SK-N-SH (cell line): ENCODE data around the gene KY.

Experiments used
- CHD2 ChIP-seq: fragments of 150-350 bp; IDR thresholded peaks from 2 replicates; pipeline ENCODE4 v1.6.1; 2018; ENCODE audit warnings: low read length; ENCODE audit not compliant: partially characterized antibody
- CTCF ChIP-seq: fragments of 200-600 bp; sonication (generic); IDR thresholded peaks from 2 replicates; pipeline ENCODE4 v1.6.1; 2017; ENCODE audit warnings: antibody characterized with exemption, mild to moderate bottlenecking, moderate library complexity
- ELF1 ChIP-seq: IDR thresholded peaks from 2 replicates; pipeline ENCODE4 v1.4.0; 2012
- FOXJ3 ChIP-seq: sonication (generic); formaldehyde crosslinking; IDR thresholded peaks from 2 replicates; pipeline ENCODE4 v1.5.1; 2020; ENCODE audit warnings: mild to moderate bottlenecking, missing genetic modification reagents
- FOXM1 ChIP-seq: IDR thresholded peaks from 2 replicates; pipeline ENCODE4 v1.4.0; 2012; ENCODE audit warnings: low read depth, mild to moderate bottlenecking
- NRF1 ChIP-seq: IDR thresholded peaks from 2 replicates; pipeline ENCODE4 v1.6.1; 2012; ENCODE audit warnings: low read depth, mild to moderate bottlenecking, low read length
- POLR2AphosphoS5 ChIP-seq: IDR thresholded peaks from 2 replicates; pipeline ENCODE4 v1.6.1; 2012; ENCODE audit warnings: low read depth, low read length
- RAD21 ChIP-seq: IDR thresholded peaks from 2 replicates; pipeline ENCODE4 v1.6.1; 2012; ENCODE audit warnings: mild to moderate bottlenecking, low read length
- SIN3A ChIP-seq: IDR thresholded peaks from 2 replicates; pipeline ENCODE4 v1.6.1; 2012; ENCODE audit warnings: low read depth, mild to moderate bottlenecking, low read length, moderate library complexity, borderline replicate concordance
- TAF1 ChIP-seq: IDR thresholded peaks from 2 replicates; pipeline ENCODE4 v1.6.1; 2012; ENCODE audit warnings: low read depth, mild to moderate bottlenecking, low read length, moderate library complexity, borderline replicate concordance
- YY1 ChIP-seq: IDR thresholded peaks from 2 replicates; pipeline ENCODE4 v1.4.0; 2012; ENCODE audit warnings: low read depth, mild to moderate bottlenecking
- TF ChIP-seq, protein P1 (sequence below): IDR thresholded peaks from 2 replicates; pipeline ENCODE4 v1.6.1; 2012; ENCODE audit warnings: mild to moderate bottlenecking, low read depth, low read length, moderate library complexity

DNA sequence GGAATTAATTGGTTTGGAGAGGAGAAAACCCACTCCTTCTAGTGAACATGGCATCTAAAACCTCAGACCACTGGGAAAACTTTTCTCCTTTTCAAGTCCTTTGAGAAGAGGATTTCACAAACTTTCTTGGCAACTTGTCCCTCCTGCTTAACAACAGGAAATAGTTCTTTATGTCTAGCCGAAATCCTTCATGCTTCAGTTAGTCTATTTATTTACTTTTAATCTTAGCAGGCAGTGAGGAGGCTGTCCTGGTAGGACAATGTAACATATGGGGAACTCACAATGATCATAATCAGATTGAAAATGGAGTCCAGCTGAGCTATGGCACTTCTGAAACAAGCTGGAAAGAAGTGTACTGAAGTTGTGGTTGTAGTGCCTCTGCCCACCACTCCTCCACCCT lies 50.6 kb downstream of the KY start:
- TF ChIP-seq, protein P1, sequence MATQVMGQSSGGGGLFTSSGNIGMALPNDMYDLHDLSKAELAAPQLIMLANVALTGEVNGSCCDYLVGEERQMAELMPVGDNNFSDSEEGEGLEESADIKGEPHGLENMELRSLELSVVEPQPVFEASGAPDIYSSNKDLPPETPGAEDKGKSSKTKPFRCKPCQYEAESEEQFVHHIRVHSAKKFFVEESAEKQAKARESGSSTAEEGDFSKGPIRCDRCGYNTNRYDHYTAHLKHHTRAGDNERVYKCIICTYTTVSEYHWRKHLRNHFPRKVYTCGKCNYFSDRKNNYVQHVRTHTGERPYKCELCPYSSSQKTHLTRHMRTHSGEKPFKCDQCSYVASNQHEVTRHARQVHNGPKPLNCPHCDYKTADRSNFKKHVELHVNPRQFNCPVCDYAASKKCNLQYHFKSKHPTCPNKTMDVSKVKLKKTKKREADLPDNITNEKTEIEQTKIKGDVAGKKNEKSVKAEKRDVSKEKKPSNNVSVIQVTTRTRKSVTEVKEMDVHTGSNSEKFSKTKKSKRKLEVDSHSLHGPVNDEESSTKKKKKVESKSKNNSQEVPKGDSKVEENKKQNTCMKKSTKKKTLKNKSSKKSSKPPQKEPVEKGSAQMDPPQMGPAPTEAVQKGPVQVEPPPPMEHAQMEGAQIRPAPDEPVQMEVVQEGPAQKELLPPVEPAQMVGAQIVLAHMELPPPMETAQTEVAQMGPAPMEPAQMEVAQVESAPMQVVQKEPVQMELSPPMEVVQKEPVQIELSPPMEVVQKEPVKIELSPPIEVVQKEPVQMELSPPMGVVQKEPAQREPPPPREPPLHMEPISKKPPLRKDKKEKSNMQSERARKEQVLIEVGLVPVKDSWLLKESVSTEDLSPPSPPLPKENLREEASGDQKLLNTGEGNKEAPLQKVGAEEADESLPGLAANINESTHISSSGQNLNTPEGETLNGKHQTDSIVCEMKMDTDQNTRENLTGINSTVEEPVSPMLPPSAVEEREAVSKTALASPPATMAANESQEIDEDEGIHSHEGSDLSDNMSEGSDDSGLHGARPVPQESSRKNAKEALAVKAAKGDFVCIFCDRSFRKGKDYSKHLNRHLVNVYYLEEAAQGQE, result no peak
- TF ChIP-seq CTCF (no peak), TAF1 (no peak), POLR2AphosphoS5 (no peak), CHD2 (no peak), FOXJ3 (CRISPR knock-in tag) (no peak), ELF1 (no peak), SIN3A (no peak), RAD21 (no peak), NRF1 (no peak), FOXM1 (no peak), YY1 (no peak)
